ENCODE results near the gene EVX2. TPM values are rescaled to one million over a fixed set of nuclear protein-coding genes. Genes with fewer than 3 reads are reported as not detected.
A peak's percentile ranks its signal among the peaks of the same experiment; 100 is the strongest.

EVX2 gene
- total and polyA plus RNA-seq, 12 donors, result not detected

GRCh38 chr2:176072292-176072669 lies 11.5 kb downstream of the EVX2 start:
- no peak for TF ChIP-seq POLR2A (IDR thresholded peaks at IDR 0.05)
- no peak for TF ChIP-seq CTCF (IDR thresholded peaks at IDR 0.05)
- DNase-seq, result no peak
- WGBS, 4 donors, result 27 to 38% (median 35%) methylated on average over 5 of the region's 5 CpGs
- H3K9me3 ChIP-seq (replicated peaks in 1 of 3), result no peaks in the 10 kb centered on the region
- H3K36me3 ChIP-seq (replicated peaks in 1 of 2), result no peaks in the 10 kb centered on the region
- H3K27ac ChIP-seq, result no peak overlapping the region
- peaks cover 96% of the 10 kb centered on the region for H3K27me3 ChIP-seq
- intact Hi-C loops (cut with DNase I), result no loop called here
- H3K4me1 ChIP-seq (replicated peaks in 1 of 2), result peaks cover 0 to 17% of the 10 kb centered on the region in 2 donors
- H3K4me3 ChIP-seq, result no peak overlapping the region

- 10 to 13% (median 11%) methylated on average over 33 to 58 of the region's 58 CpGs for WGBS, 4 donors
- H3K36me3 ChIP-seq (replicated peaks in 1 of 2), result no peaks in the 10 kb centered on the region
- intact Hi-C loops (cut with DNase I), result no loop called here
Observed at GRCh38 chr2:176071330-176072291, 12.2 kb downstream of the EVX2 start.

GRCh38 chr2:176068419-176068832 lies 15.3 kb downstream of the EVX2 start:
- no peak for DNase-seq
- H3K4me3 ChIP-seq, result no peak overlapping the region
- no peak for TF ChIP-seq CTCF (IDR thresholded peaks at IDR 0.05)
- no peak for TF ChIP-seq POLR2A (IDR thresholded peaks at IDR 0.05)
- peaks cover 0 to 21% of the 10 kb centered on the region in 2 donors for H3K4me1 ChIP-seq (replicated peaks in 1 of 2)
- intact Hi-C loops (cut with DNase I), result no loop called here
- no peaks in the 10 kb centered on the region for H3K36me3 ChIP-seq (replicated peaks in 1 of 2)
- H3K27ac ChIP-seq, result no peak overlapping the region
- no peaks in the 10 kb centered on the region for H3K9me3 ChIP-seq (replicated peaks in 1 of 3)
- peaks cover 93% of the 10 kb centered on the region for H3K27me3 ChIP-seq
- 8 to 29% (median 9%) methylated on average over 3 to 30 of the region's 30 CpGs for WGBS, 4 donors

More at GRCh38 chr2:176071330-176072291, 12.2 kb downstream of the EVX2 start:
- Histone ChIP-seq H3K27ac (no peak overlapping the region), H3K9me3 (replicated peaks in 1 of 3) (no peaks in the 10 kb centered on the region), H3K27me3 (peaks cover 96% of the 10 kb centered on the region), H3K4me1 (replicated peaks in 1 of 2) (peaks cover 0 to 21% of the 10 kb centered on the region in 2 donors), H3K4me3 (no peak overlapping the region)
- TF ChIP-seq POLR2A (IDR thresholded peaks at IDR 0.05), result no peak
- TF ChIP-seq CTCF (IDR thresholded peaks at IDR 0.05), result no peak
- DNase-seq, result no peak

GRCh38 chr2:176067589-176068418 lies 16.0 kb downstream of the EVX2 start:
- no peak for TF ChIP-seq CTCF (IDR thresholded peaks at IDR 0.05)
- TF ChIP-seq POLR2A (IDR thresholded peaks at IDR 0.05), result no peak
- WGBS, 4 donors, result 9 to 12% (median 11%) methylated on average over 13 to 38 of the region's 38 CpGs

More at GRCh38 chr2:176067589-176068418, 16.0 kb downstream of the EVX2 start:
- H3K4me1 ChIP-seq (replicated peaks in 1 of 2), result peaks cover 0 to 21% of the 10 kb centered on the region in 2 donors
- intact Hi-C loops (cut with DNase I), result no loop called here
- no peak for DNase-seq
- H3K9me3 ChIP-seq (replicated peaks in 1 of 3), result no peaks in the 10 kb centered on the region
- no peaks in the 10 kb centered on the region for H3K36me3 ChIP-seq (replicated peaks in 1 of 2)
- H3K27ac ChIP-seq, result no peak overlapping the region
- peak overlapping the region in 1 of 4 donors; percentile 15 for H3K4me3 ChIP-seq
- H3K27me3 ChIP-seq, result peaks cover 87% of the 10 kb centered on the region

Measured in adrenal gland (tissue), 12 donors.